Measurements from ENCODE around the gene CNTNAP2. TPM values are rescaled to one million over a fixed set of nuclear protein-coding genes. Genes with fewer than 3 reads are reported as not detected.

The CNTNAP2 gene
- total RNA-seq, 1 experiment from 2014 or later: 0.03 TPM

DNA sequence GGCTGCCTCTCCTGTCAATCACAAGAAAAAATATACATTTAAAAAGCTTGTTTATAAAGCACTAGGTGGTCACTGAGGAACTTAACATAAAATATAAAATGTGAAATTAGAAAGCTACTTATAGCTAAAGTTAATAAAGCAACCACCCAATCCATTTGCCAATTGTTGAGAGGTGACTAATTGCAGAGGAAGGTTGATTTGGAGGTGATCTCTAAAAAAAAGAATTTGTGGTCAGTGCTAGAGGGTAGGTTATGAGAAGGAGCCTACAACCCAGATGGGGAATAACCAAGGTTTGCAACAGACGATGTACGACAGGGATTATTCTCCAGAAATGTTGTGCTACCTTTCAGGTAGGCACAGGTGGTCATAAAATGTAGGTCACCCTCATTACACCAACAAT is 2029.7 kb downstream of the CNTNAP2 start:
- H3K27me3 ChIP-seq (ENCODE audit: control insufficient read depth, insufficient read depth, low read length): no peaks in the 10 kb centered on the region
- H3K4me3 ChIP-seq (ENCODE audit: low read depth in 2 of 2, low read length in 2 of 2): no peak overlapping the region
- CTCF ChIA-PET: no interaction called here
- in situ Hi-C loops (cut with HindIII; ENCODE audit: low pct_unique_long_range_greater_than_20kb, low sequenced_read_pairs) (no loop called here), intact Hi-C loops (cut with micrococcal nuclease; ENCODE audit: unreplicated experiment) (loop anchor here (10.0 kb wide), 1 partner anchor 902 kb away; no protein-coding TSS in a partner anchor)
- H3K4me1 ChIP-seq (ENCODE audit: control insufficient read depth, insufficient read depth, low read length): no peaks in the 10 kb centered on the region
- DNase-seq (ENCODE audit: low read depth, low spot score) (no peak), ATAC-seq (no peak)
- H3K9me3 ChIP-seq (ENCODE audit: control insufficient read depth, insufficient read depth, low read depth, low read length): no peaks in the 10 kb centered on the region
- no TSS peak for BruUV-seq (replicated peaks)
- H3K36me3 ChIP-seq (ENCODE audit: control insufficient read depth, insufficient read depth, low read length): no peaks in the 10 kb centered on the region
- TF ChIP-seq SIN3A (IDR thresholded peaks at IDR 0.05; ENCODE audit: borderline replicate concordance, insufficient read depth, low read depth, low read length): no peak
- no peak for TF ChIP-seq CTCF (IDR thresholded peaks at IDR 0.05)
- TF ChIP-seq, protein P1, sequence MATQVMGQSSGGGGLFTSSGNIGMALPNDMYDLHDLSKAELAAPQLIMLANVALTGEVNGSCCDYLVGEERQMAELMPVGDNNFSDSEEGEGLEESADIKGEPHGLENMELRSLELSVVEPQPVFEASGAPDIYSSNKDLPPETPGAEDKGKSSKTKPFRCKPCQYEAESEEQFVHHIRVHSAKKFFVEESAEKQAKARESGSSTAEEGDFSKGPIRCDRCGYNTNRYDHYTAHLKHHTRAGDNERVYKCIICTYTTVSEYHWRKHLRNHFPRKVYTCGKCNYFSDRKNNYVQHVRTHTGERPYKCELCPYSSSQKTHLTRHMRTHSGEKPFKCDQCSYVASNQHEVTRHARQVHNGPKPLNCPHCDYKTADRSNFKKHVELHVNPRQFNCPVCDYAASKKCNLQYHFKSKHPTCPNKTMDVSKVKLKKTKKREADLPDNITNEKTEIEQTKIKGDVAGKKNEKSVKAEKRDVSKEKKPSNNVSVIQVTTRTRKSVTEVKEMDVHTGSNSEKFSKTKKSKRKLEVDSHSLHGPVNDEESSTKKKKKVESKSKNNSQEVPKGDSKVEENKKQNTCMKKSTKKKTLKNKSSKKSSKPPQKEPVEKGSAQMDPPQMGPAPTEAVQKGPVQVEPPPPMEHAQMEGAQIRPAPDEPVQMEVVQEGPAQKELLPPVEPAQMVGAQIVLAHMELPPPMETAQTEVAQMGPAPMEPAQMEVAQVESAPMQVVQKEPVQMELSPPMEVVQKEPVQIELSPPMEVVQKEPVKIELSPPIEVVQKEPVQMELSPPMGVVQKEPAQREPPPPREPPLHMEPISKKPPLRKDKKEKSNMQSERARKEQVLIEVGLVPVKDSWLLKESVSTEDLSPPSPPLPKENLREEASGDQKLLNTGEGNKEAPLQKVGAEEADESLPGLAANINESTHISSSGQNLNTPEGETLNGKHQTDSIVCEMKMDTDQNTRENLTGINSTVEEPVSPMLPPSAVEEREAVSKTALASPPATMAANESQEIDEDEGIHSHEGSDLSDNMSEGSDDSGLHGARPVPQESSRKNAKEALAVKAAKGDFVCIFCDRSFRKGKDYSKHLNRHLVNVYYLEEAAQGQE (IDR thresholded peaks at IDR 0.05; ENCODE audit: insufficient read depth in 1 of 2, low read depth in 2 of 2, low read length in 1 of 2): no peak
- TF ChIP-seq POLR2AphosphoS5 (IDR thresholded peaks at IDR 0.05; ENCODE audit: low read depth, low read length): no peak
- no peak for TF ChIP-seq TCF7L2 (IDR thresholded peaks at IDR 0.05; ENCODE audit: low read depth, low read length)
- no peak overlapping the region for H3K27ac ChIP-seq (ENCODE audit: low read length)
- POLR2A ChIA-PET: no interaction called here

GRCh38 chr7:148147438-148147837 is 2030.8 kb downstream of the CNTNAP2 start:
- H3K4me1 ChIP-seq (ENCODE audit: control insufficient read depth, insufficient read depth, low read length): no peaks in the 10 kb centered on the region
- in situ Hi-C loops (cut with HindIII; ENCODE audit: low pct_unique_long_range_greater_than_20kb, low sequenced_read_pairs): no loop called here

More at GRCh38 chr7:148147438-148147837, 2030.8 kb downstream of the CNTNAP2 start:
- Histone ChIP-seq H3K4me3 (ENCODE audit: low read depth in 2 of 2, low read length in 2 of 2) (no peak overlapping the region), H3K27ac (ENCODE audit: low read length) (no peak overlapping the region), H3K36me3 (ENCODE audit: control insufficient read depth, insufficient read depth, low read length) (no peaks in the 10 kb centered on the region), H3K27me3 (ENCODE audit: control insufficient read depth, insufficient read depth, low read length) (no peaks in the 10 kb centered on the region), H3K9me3 (ENCODE audit: control insufficient read depth, insufficient read depth, low read depth, low read length) (no peaks in the 10 kb centered on the region)
- ChIA-PET CTCF (interaction anchor here (0.6 kb wide), 1 partner anchor 1990 kb away, joined by 5 read pairs; no protein-coding TSS in a partner anchor), POLR2A (no interaction called here)
- BruUV-seq (replicated peaks): no TSS peak
- intact Hi-C loops (cut with micrococcal nuclease; ENCODE audit: unreplicated experiment): loop anchor here (10.0 kb wide), 1 partner anchor 903 kb away; no protein-coding TSS in a partner anchor
- TF ChIP-seq TCF7L2 (IDR thresholded peaks at IDR 0.05; ENCODE audit: low read depth, low read length) (no peak), SIN3A (IDR thresholded peaks at IDR 0.05; ENCODE audit: borderline replicate concordance, insufficient read depth, low read depth, low read length) (no peak), POLR2AphosphoS5 (IDR thresholded peaks at IDR 0.05; ENCODE audit: low read depth, low read length) (no peak), CTCF (IDR thresholded peaks at IDR 0.05) (no peak)
- TF ChIP-seq, protein P1 (IDR thresholded peaks at IDR 0.05; ENCODE audit: insufficient read depth in 1 of 2, low read depth in 2 of 2, low read length in 1 of 2): no peak
- ATAC-seq (no peak), DNase-seq (ENCODE audit: low read depth, low spot score) (no peak)
